ENCODE data around the gene FBXL15.

DNA sequence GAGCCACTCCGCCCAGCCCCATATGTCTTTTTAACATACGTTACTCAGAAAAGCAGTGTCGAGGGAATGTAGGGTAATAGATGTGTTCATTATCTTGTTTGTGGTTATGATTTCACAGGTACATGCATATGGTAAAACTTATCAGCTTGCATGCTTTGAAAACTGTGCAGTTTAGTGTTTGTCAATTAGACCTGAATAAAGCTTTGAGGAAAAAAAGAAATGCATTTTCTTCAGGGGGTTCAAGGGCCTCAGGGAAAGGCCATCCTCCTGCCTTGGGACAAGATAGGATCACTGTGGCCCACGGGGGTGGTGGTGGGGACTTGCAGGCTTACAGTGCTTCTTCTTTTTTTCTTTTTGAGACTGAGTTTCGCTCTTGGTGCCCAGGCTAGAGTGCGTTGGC lies 46.7 kb downstream of the FBXL15 start:
- no peak for TF ChIP-seq POLR2A (IDR thresholded peaks at IDR 0.05)
- TF ChIP-seq, protein P1, sequence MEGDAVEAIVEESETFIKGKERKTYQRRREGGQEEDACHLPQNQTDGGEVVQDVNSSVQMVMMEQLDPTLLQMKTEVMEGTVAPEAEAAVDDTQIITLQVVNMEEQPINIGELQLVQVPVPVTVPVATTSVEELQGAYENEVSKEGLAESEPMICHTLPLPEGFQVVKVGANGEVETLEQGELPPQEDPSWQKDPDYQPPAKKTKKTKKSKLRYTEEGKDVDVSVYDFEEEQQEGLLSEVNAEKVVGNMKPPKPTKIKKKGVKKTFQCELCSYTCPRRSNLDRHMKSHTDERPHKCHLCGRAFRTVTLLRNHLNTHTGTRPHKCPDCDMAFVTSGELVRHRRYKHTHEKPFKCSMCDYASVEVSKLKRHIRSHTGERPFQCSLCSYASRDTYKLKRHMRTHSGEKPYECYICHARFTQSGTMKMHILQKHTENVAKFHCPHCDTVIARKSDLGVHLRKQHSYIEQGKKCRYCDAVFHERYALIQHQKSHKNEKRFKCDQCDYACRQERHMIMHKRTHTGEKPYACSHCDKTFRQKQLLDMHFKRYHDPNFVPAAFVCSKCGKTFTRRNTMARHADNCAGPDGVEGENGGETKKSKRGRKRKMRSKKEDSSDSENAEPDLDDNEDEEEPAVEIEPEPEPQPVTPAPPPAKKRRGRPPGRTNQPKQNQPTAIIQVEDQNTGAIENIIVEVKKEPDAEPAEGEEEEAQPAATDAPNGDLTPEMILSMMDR (IDR thresholded peaks at IDR 0.05): no peak

Measured in heart left ventricle (tissue), 13 donors.